Erythroblast (primary cell): ENCODE data around the gene CENPH.

Experiments used
- GATA1 ChIP-seq: IDR thresholded peaks from 2 replicates; pipeline ENCODE4 v1.6.1; 2011; ENCODE audit warnings: low read depth, mild to moderate bottlenecking, control low read depth, low read length, moderate library complexity
- POLR2A ChIP-seq: IDR thresholded peaks from 2 replicates; pipeline ENCODE4 v1.6.1; 2011; ENCODE audit warnings: mild to moderate bottlenecking, low read length

GRCh38 chr5:69149676-69150010, 39.7 kb upstream of the CENPH start:
- TF ChIP-seq POLR2A (no peak), GATA1 (no peak)
